Lung microvascular endothelial cell (primary cell): ENCODE measurements around the gene POLA1. TPM values are rescaled to one million over a fixed set of nuclear protein-coding genes. Genes with fewer than 3 reads are reported as not detected.
"Not testable (repeated sequence)": the region's sequence is repeated elsewhere in the genome, so short reads cannot be mapped to it uniquely, and the experiment has no call there.

ENCODE experiments used
- DNase-seq, 2 donors: peaks; one replicate each; pipeline versions ENCODE4 v3.0.0 to v3.0.0-alpha.2; 2010; ENCODE audit warnings: low read depth in 2 of 2
- total RNA-seq: library from RNA; depleted of rRNA; stranded (reverse); fragments of >200 nt; gene quantifications from 2 replicates; pipeline ENCODE4 v1.2.1, GENCODE V29; 2014

Gene POLA1, protein sequence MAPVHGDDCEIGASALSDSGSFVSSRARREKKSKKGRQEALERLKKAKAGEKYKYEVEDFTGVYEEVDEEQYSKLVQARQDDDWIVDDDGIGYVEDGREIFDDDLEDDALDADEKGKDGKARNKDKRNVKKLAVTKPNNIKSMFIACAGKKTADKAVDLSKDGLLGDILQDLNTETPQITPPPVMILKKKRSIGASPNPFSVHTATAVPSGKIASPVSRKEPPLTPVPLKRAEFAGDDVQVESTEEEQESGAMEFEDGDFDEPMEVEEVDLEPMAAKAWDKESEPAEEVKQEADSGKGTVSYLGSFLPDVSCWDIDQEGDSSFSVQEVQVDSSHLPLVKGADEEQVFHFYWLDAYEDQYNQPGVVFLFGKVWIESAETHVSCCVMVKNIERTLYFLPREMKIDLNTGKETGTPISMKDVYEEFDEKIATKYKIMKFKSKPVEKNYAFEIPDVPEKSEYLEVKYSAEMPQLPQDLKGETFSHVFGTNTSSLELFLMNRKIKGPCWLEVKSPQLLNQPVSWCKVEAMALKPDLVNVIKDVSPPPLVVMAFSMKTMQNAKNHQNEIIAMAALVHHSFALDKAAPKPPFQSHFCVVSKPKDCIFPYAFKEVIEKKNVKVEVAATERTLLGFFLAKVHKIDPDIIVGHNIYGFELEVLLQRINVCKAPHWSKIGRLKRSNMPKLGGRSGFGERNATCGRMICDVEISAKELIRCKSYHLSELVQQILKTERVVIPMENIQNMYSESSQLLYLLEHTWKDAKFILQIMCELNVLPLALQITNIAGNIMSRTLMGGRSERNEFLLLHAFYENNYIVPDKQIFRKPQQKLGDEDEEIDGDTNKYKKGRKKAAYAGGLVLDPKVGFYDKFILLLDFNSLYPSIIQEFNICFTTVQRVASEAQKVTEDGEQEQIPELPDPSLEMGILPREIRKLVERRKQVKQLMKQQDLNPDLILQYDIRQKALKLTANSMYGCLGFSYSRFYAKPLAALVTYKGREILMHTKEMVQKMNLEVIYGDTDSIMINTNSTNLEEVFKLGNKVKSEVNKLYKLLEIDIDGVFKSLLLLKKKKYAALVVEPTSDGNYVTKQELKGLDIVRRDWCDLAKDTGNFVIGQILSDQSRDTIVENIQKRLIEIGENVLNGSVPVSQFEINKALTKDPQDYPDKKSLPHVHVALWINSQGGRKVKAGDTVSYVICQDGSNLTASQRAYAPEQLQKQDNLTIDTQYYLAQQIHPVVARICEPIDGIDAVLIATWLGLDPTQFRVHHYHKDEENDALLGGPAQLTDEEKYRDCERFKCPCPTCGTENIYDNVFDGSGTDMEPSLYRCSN (N-terminal part only)
- 9.6 and 10.7 TPM in 2 replicates for total RNA-seq

DNA sequence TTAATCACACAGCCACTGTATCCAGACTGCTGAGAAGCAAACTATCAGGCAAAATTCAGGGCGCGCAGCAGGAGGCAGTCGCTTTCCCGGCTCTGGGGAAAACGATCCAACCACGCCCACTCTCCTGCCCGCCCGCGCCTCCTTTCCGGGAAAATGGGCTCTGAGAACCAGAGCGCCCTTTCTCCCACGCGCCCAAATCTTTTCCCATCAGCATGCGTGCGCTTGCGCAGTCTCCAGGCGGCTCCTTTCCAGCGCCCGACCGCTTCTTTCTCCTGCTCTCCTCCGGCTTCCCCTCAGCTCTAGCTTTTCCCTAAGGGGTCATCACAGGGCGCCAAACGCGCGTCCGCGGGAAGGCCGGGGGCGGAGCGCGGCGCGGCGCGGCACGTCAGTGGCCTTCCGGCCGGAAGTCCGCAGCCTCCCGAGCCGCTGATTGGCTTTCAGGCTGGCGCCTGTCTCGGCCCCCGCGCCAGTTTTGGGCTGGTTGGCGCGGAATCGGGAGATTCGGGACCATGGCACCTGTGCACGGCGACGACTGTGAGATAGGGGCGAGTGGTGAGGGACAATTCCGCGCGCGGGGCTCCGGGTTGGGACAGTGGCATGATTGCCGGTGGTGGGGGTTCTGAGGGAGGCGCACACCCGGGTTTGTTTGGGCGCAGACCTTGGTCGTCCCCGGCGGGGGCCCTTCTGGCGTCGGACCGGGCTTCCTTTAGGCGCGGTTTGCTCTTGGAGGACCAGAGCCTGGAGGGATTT is at the start of gene POLA1:
POLA1 (plus strand) TSS at position 466 of the 750 bp plus-strand sequence; CDS start at position 510, 44 bp downstream.
- DNase-seq: peak; percentile 95 to 97

- DNase-seq: no peak
Observed at GRCh38 chrX:24646006-24646405, 47.7 kb upstream of the POLA1 start.

DNA sequence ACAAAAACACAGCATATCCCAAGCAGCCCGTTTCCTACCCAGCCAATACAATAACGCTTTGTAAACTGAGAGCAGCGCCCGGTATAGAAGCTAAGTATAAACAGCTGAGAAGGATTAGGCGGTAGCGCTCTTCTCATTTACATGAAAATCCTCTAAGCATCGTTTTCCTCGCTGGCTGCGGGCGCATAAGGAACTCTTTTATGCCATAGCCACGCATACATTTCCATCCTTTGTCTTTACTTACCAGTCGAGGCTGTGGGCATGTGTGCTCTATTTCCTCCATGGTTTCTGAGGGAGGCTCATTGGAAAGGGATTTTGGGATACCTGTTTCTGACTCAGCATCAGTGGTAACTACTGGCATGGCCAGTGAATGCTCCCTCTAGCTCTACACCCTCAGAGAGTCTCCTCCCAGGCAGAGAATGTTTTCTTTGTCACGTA is 47.0 kb upstream of the POLA1 start:
- no peak for DNase-seq

GRCh38 chrX:24647257-24648058 is 46.3 kb upstream of the POLA1 start, which contains the start of gene PCYT1B:
Gene PCYT1B, minus strand, starts transcription at chrX:24647347. Its CDS starts 242 bp downstream, at chrX:24647105.
- peak; percentile 46 to 64 for DNase-seq

DNA sequence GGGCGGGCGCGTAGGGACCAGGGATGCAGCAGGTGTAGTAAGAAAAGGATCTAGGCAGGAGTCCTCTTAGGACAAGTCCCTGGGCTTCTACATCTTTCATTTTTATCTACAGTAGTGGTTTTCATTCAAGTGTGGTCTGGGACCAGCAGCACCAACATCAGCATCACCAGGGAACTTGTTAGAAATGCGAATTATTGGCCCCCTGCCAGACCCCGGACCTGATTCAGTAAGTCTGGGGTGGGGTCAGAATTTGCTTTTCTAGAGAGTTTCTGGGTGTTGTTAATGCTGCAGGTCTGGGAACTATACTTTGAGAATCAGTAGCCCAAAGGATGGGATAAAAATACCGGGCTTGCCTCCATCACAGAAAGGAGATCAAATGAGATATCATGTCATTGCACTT is 45.2 kb upstream of the POLA1 start:
- DNase-seq: no peak

DNA sequence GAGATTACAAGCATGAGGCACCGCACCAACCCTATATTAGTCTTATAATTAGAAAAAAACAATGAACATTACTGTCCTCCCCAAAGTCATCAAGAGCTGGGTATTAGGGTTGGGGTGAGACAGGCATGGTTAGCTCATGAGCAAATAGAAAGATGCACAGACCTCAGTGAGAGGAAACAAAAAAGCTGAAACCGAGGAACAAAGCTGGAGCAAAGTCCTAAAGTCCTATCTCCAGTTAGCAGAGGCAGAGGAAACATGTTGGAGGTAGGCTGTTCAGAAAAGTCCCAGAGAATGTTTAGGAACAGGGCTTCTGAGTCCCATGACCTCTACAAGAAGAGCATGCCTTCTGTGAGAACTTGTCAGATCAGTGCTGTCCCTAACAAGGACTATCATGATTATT is 41.9 kb upstream of the POLA1 start:
- DNase-seq: no peak

- not testable (repeated sequence) for DNase-seq
Observed at GRCh38 chrX:24655679-24656078, 38.0 kb upstream of the POLA1 start.

DNA sequence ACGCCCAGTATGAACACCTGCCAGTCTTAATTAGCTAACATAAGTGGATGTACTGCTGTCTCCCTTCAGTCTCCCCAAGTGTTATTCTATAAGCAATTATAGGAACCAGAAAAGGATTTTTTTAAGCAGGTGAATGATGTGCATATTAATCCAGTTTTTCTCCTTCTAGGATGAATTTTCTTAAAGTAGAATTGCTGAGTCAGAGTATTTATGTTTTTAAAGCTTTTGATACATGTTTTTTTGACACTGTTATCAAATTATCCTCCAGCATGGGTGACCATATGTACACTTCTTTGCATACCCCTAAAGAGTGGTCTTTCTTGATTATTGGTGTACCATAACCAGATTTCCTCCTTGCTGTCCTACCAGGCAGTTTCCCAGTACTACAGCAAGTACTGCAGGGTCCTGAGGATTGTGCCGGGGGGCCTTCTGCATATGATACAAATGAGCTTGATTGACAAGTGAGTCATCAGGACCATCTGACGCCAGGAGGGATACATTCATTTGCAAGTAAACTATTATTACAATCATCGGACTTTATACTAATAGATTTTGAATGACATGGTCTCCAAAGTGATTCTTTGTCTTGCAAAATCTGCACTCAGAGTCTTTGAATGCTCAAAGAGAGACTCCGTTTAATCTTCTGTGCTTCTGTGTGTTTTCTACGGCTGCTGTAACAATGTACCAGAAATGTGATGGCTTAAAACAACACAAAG is 35.9 kb upstream of the POLA1 start:
- DNase-seq: no peak

DNA sequence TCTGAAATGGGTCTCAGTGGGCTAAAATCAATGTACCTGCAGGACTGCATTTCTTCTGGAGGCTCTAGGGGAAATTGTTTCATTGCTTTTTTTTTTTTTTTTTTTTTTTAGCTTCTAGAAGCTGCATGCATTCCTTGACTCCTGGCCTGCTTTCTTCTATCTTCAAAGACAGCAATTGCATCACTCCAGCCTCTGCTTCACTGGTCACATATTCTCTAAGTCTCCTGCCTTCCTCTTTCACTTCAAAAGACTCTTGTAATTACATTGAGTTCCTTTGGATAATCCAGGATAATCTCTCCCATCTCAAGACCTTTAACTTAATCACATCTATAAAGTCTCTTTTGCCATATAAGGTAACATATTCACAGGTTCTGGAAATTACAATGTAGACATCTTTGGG is 35.3 kb upstream of the POLA1 start:
- no peak for DNase-seq

DNA sequence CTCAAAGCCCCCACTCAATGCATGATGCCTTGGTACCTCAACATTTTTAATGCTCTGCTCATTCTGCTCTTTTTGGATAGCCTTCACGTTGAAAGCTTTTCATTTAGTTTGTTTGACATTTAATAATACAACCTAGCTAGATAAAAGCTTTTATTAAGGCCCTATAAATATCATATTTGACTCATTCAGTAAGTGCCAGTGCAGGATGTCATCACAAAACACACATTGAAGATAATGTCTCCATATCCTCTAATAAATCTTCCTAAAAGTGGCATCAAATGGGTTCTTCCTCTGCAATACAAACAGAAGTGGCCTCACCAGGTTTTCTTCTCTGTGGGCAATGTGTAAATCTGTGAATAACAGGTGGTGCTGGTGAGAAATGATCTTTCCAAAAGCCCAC is 34.6 kb upstream of the POLA1 start:
- no peak for DNase-seq

GRCh38 chrX:24659646-24660045 is 34.1 kb upstream of the POLA1 start:
- DNase-seq: no peak

- no peak for DNase-seq
Observed at GRCh38 chrX:24661292-24661691, 32.4 kb upstream of the POLA1 start.

- no peak for DNase-seq
Observed at GRCh38 chrX:24662352-24662751, 31.4 kb upstream of the POLA1 start.

- DNase-seq: no peak
Observed at GRCh38 chrX:24668111-24668510, 25.6 kb upstream of the POLA1 start.

- no peak for DNase-seq
Observed at GRCh38 chrX:24672701-24673190, 21.0 kb upstream of the POLA1 start.

DNA sequence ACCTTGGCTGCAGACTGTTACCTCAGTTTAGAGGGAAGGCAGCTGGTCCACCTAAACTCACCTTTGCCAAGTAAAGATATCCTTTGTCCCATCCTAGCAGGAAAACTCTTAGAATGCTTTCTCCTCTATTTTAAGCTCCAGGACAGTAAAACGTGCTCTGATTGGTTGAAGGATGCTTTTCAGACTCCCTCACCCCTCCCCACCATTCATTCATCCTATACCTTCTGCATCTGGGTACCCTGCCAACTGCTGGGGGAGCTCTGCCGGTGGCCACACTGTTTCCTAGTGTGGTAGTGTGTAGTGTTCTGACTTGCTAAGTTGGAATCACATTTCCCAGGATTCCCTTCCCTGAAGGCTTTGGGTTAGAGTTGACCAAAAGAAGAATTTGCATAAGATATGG is 20.3 kb upstream of the POLA1 start:
- DNase-seq: no peak

DNA sequence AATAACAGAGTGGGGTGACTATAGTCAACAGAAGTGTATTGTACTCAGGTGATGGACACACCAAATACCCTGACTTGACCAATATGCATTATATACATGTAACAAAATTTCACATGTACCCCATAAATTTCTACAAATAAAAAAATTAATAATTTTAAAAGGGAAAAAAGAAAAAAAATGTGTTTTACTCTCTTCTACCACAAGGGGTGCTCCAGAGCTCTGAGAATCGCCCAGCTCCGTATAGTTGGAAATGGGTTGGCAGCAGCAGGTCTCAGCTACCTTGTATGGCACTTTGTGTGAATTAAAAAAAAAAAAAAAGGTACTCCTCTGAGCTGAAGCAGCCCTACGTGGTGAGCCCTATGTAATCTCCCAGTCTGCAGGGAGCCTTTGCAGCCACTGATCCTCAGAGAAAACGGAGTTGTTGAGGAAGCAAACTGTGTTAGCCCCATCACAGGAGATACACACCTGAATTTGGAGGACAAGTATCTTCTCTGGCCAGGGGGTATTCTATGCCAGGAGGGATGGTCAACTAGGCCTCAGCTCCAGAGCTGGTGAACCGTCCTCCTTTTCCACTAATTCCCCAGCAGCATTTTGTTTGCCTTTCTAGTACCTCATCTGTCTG is 17.2 kb upstream of the POLA1 start:
- peak; percentile 3 to 40 for DNase-seq

DNA sequence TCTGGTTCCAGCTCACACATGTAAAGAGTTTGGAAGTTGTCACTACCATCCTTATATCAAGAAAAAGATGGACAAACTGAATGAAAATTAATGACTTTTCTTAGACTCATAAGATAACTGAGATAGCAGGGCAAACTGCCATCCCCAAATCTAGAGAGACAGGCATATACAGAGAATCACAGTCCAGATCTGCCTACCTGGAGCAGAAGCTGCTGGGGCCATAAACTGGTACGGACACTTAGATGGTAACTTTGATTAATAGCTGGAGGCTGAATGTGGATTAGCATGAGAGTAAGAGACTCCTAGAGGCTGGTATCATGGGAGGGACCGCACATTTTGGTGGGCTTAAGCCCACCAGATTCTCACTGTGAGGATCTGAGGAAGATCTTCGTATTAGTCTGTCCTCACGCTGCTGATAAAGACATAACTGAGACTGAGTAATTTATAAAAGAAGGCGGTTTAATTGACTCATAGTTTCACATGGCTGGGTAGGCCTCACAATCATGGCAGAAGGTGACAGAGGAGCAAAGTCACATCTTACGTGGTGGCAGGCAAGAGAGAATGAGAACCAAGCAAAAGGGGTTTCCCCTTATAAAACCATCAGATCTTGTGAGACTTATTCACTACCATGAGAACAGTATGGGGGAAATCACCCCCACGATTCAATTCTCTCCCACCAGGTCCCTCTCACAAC is 10.8 kb upstream of the POLA1 start:
- no peak for DNase-seq
